Fibroblast of lung (primary cell): ENCODE measurements around the gene ZC3H12D. TPM values are rescaled to one million over a fixed set of nuclear protein-coding genes. Genes with fewer than 3 reads are reported as not detected.

ENCODE experiments used
- DNase-seq, 2 donors: peaks; one replicate each; pipeline versions ENCODE4 v3.0.0 to v3.0.0-alpha.2; 2010; ENCODE audit warnings: low read depth in 2 of 2
- H2AFZ ChIP-seq: 2 replicates; pipeline ENCODE4 v1.5.1; 2012; ENCODE audit warnings: low read length, control low read depth, inconsistent platforms
- H3K27ac ChIP-seq: 2 replicates; pipeline ENCODE4 v1.5.1; 2011; ENCODE audit warnings: low read length, control low read depth; ENCODE audit not compliant: insufficient read depth
- H3K27me3 ChIP-seq: 2 replicates; pipeline ENCODE4 v1.5.1; 2011; ENCODE audit warnings: mild to moderate bottlenecking, low read length; ENCODE audit not compliant: control insufficient read depth, insufficient read depth
- H3K36me3 ChIP-seq: 2 replicates; pipeline ENCODE4 v1.5.1; 2011; ENCODE audit warnings: low read length; ENCODE audit not compliant: control insufficient read depth, insufficient read depth
- H3K4me1 ChIP-seq: 2 replicates; pipeline ENCODE4 v1.5.1; 2011; ENCODE audit warnings: low read length; ENCODE audit not compliant: control insufficient read depth, insufficient read depth; ENCODE audit errors: extremely low read depth
- H3K4me2 ChIP-seq: 2 replicates; pipeline ENCODE4 v1.5.1; 2011; ENCODE audit warnings: low read length, control low read depth; ENCODE audit not compliant: insufficient read depth; ENCODE audit errors: extremely low read depth
- H3K4me3 ChIP-seq, 4 experiments: fragments of 200-600 bp in 1 of 4; sonication (generic) in 1 of 4; replicated peaks in 1 of 4; 2 replicates each; pipeline ENCODE4 v1.5.1; 2011 to 2016; ENCODE audit warnings: low read length in 4 of 4, low read depth in 3 of 4, mild to moderate bottlenecking in 3 of 4, control low read depth in 2 of 4, inconsistent platforms in 1 of 4, mixed read lengths in 1 of 4; ENCODE audit not compliant: insufficient read depth in 1 of 4; ENCODE audit errors: control extremely low read depth in 1 of 4
- H3K79me2 ChIP-seq: 2 replicates; pipeline ENCODE4 v1.5.1; 2012; ENCODE audit warnings: mild to moderate bottlenecking, low read length, inconsistent platforms; ENCODE audit not compliant: control insufficient read depth, insufficient read depth
- H3K9ac ChIP-seq: 2 replicates; pipeline ENCODE4 v1.5.1; 2011; ENCODE audit warnings: mild to moderate bottlenecking, low read length, control low read depth; ENCODE audit not compliant: insufficient read depth
- H3K9me3 ChIP-seq: 2 replicates; pipeline ENCODE4 v1.5.1; 2012; ENCODE audit warnings: low read depth, low read length; ENCODE audit not compliant: control insufficient read depth, insufficient read depth
- H4K20me1 ChIP-seq: 2 replicates; pipeline ENCODE4 v1.5.1; 2011; ENCODE audit warnings: low read length; ENCODE audit not compliant: control insufficient read depth, insufficient read depth; ENCODE audit errors: extremely low read depth
- CTCF ChIP-seq, 2 donors: IDR thresholded peaks in 1 of 2; conservative IDR thresholded peaks in 1 of 2; 1 replicate in 1 of 2; 2 replicates in 1 of 2; pipeline ENCODE4 v1.5.1; 2011 to 2012; ENCODE audit warnings: low read length in 2 of 2, control low read depth in 1 of 2, inconsistent platforms in 1 of 2, low read depth in 1 of 2, mild to moderate bottlenecking in 1 of 2
- EZH2 ChIP-seq: IDR thresholded peaks from 2 replicates; pipeline ENCODE4 v1.5.1; 2012; ENCODE audit warnings: low read length, control low read depth, mild to moderate bottlenecking; ENCODE audit errors: missing control alignments
- polyA plus RNA-seq, 2 donors: library from polyadenylated mRNA; depleted of rRNA in 1 of 2; stranded (reverse) in 1 of 2; unstranded in 1 of 2; fragments of >200 nt; gene quantifications; 2 replicates each; pipeline ENCODE4 v1.2.1, GENCODE V29; 2011 to 2012; ENCODE audit warnings: missing spikeins in 1 of 2
- total RNA-seq: library from RNA; depleted of rRNA; stranded (reverse); fragments of >200 nt; gene quantifications from 2 replicates; pipeline ENCODE4 v1.2.1, GENCODE V29; 2014

The ZC3H12D gene
- total and polyA plus RNA-seq, 2 donors (not counting 1 experiment from before 2014, with no cell fraction given), result 0.01 to 0.17 TPM

DNA sequence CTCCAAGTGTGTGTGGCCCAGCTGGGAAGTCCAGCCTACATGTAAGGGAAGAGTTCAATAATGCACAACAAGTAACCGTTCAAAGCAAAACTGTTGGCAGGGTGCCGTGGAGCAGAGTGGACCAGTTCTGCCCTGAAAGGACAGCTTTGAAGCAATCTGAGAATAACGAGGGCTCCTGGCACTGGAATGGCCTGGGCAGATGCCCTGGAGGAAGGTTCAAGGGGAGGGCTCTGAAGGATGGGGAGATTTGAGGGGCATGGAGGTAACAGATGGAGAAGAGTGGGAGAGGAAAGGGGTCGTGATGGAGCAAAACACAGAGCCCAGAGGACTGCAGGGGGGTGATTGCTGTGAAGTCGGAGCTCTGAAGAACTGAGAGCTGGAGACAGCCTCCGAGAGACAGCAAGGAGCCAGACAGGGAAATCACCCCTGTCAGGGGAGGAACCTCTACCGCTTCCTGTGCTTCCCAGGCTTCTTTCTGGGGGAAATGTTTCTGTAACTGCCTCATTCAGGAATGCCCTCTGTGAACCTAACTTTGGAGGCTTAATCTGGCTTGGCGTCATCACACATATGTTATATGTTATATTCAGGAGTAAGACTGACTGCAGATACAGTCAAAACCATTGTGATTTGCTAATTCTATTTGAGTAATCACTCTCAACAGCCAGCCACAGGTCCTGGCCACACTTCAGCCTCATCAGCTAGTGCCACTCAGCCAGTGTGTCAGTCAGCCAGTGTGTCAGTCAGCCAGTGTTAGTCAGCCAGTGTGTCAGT, 41.2 kb downstream of the ZC3H12D start:
- TF ChIP-seq EZH2 (no peak), CTCF (conservative IDR thresholded peaks at IDR 0.05 in 1 of 2, IDR thresholded peaks at IDR 0.05 in 1 of 2; ENCODE audit: low read depth in 1 of 2, low read length in 2 of 2) (no peak)
- H3K27ac ChIP-seq, result no peak overlapping the region
- peak; percentile 34 to 53 for DNase-seq

DNA sequence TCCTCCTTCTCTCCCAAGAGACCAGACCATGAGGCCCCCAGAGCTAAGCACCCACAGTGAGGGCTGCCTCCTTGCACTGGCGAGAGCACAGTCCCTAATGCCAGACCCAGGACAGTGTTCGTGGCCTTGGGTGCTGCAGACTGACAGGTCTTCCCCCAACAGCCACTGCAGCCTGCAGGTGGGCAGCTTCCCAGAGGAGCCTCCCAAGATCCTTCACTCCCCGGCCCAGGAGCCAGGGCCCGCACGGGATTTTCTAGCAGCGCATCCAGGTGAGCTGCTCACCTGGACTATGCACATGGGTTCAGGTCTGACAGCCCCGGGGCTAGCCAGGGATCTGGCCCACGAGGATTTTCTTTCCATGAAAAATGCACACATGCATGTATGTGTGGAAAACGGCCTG, 43.1 kb downstream of the ZC3H12D start:
- DNase-seq, result no peak
- Histone ChIP-seq H3K9ac (no peak overlapping the region), H3K27me3 (no peaks in the 10 kb centered on the region), H3K27ac (no peak overlapping the region), H3K36me3 (no peaks in the 10 kb centered on the region), H2AFZ (no peak overlapping the region), H3K9me3 (peaks cover 3% of the 10 kb centered on the region), H4K20me1 (peaks cover 3% of the 10 kb centered on the region), H3K4me1 (no peaks in the 10 kb centered on the region), H3K4me3 (no peak overlapping the region), H3K79me2 (no peaks in the 10 kb centered on the region), H3K4me2 (no peak overlapping the region)
- TF ChIP-seq CTCF (conservative IDR thresholded peaks at IDR 0.05 in 1 of 2, IDR thresholded peaks at IDR 0.05 in 1 of 2; ENCODE audit: low read depth in 1 of 2, low read length in 2 of 2) (no peak), EZH2 (no peak)

More for the DNA sequence above, 41.2 kb downstream of the ZC3H12D start:
- no peak overlapping the region for H2AFZ ChIP-seq
- H3K79me2 ChIP-seq, result no peaks in the 10 kb centered on the region
- peaks cover 3% of the 10 kb centered on the region for H3K9me3 ChIP-seq
- H3K4me2 ChIP-seq, result no peak overlapping the region
- no peaks in the 10 kb centered on the region for H3K36me3 ChIP-seq
- H4K20me1 ChIP-seq, result peaks cover 3% of the 10 kb centered on the region
- no peak overlapping the region for H3K4me3 ChIP-seq
- no peak overlapping the region for H3K9ac ChIP-seq
- peaks cover under 1% of the 10 kb centered on the region for H3K27me3 ChIP-seq
- no peaks in the 10 kb centered on the region for H3K4me1 ChIP-seq

GRCh38 chr6:149440735-149441671, 43.8 kb downstream of the ZC3H12D start:
- TF ChIP-seq EZH2, result no peak
- no peak for TF ChIP-seq CTCF (conservative IDR thresholded peaks at IDR 0.05 in 1 of 2, IDR thresholded peaks at IDR 0.05 in 1 of 2; ENCODE audit: low read depth in 1 of 2, low read length in 2 of 2)
- DNase-seq, result peak; percentile 60 to 76
- H3K27me3 ChIP-seq, result no peaks in the 10 kb centered on the region
- H2AFZ ChIP-seq, result no peak overlapping the region
- no peak overlapping the region for H3K9ac ChIP-seq
- H3K27ac ChIP-seq, result no peak overlapping the region
- H3K79me2 ChIP-seq, result no peaks in the 10 kb centered on the region
- H3K9me3 ChIP-seq, result peaks cover 3% of the 10 kb centered on the region
- H3K4me3 ChIP-seq, result no peak overlapping the region
- no peaks in the 10 kb centered on the region for H3K4me1 ChIP-seq
- H3K4me2 ChIP-seq, result no peak overlapping the region
- no peaks in the 10 kb centered on the region for H3K36me3 ChIP-seq
- peaks cover 3% of the 10 kb centered on the region for H4K20me1 ChIP-seq
